NCI-H146 (cell line): ENCODE measurements around the gene THAP3.
A peak's percentile ranks its signal among the peaks of the same experiment; 100 is the strongest.

ENCODE experiments used
- DNase-seq: peaks from one replicate; lab custom pipeline; 2025; lab: John Stamatoyannopoulos, UW

The THAP3 gene

DNA sequence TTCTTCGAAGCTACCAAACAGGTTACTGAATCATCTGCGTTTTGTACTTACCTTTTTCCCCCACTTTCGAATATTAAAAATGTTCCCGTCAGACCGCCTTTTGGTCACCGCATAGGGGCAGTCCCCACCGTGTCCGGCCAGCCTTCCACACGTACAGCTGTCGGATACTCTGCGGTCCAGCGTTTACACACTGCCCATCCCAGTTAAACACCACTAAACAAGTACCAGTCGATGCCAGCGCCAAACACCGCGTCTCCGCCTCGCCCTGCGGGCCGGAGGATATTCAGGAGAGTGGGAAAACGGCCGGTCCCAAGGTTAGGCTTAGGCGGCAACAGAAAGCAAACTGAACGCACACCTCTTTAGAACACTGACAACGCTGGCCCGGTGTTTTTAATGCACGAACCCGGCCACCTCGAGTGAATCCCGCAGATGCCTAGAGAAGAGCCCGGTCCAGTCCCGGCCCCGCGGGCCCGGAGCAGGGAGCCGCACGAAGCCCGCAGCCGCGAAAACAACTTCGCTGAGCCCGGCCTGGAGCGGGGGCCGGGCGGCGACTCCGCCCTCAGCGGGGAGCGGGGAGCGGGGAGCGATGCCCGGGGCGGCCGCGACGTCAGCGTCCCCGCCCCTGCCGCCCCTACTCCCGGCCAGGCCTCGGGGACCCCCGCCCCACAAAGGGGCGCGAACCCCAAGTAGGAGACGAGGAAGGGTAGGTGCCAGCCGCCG is 11.9 kb upstream of the THAP3 start:
- DNase-seq = peak; percentile 44

GRCh38 chr1:6613361-6614018 is 11.2 kb upstream of the THAP3 start, which contains the start of gene PHF13:
PHF13 (plus strand) TSS chr1:6613731; CDS start chr1:6614067, 336 bp downstream.
- DNase-seq = peak; percentile 97

DNA sequence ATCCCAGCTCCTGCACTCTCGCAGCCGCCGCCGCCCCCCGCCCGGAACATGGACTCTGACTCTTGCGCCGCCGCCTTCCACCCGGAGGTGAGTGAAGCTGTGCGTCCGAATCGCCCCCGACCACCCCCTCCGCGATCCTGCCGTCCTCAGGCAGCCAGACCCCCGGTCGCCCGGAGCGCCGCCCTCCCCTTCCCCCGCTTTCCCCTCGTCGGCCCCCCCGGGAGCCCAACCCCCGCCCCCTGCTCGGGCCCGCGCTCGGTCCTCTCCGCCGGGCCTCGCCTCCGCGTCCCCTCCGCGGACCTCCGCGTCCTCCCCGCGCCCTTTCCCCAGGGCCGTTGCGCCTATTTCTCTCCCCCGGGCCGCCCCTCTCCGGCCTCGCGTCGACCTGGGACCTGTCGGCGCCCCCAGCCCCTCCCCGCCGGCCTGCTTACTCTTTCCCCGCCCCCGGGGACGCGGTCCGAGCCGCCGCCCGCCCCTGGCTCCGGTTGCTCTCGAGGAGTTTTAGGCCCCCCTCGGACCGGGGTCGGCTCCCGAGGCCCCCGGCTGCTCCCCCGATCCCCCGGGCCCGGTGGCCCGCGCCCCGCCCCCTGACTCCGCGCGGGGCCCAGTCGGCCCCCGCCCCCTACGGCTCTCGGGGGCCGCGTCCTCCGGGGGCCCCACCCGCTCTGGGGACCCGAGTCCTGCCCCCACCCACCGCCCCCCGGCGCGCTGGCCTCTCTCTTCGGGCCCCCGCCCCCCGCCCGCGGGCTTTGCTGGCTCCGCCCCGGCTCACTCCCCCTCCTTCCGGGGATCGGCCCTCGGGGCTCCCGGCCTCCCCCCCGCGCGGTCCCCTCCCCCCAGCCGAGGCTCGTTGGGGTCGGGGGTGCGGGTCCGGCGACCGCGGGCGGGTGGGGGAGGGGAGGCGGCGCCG is 10.4 kb upstream of the THAP3 start:
- peak; percentile 55 for DNase-seq

DNA sequence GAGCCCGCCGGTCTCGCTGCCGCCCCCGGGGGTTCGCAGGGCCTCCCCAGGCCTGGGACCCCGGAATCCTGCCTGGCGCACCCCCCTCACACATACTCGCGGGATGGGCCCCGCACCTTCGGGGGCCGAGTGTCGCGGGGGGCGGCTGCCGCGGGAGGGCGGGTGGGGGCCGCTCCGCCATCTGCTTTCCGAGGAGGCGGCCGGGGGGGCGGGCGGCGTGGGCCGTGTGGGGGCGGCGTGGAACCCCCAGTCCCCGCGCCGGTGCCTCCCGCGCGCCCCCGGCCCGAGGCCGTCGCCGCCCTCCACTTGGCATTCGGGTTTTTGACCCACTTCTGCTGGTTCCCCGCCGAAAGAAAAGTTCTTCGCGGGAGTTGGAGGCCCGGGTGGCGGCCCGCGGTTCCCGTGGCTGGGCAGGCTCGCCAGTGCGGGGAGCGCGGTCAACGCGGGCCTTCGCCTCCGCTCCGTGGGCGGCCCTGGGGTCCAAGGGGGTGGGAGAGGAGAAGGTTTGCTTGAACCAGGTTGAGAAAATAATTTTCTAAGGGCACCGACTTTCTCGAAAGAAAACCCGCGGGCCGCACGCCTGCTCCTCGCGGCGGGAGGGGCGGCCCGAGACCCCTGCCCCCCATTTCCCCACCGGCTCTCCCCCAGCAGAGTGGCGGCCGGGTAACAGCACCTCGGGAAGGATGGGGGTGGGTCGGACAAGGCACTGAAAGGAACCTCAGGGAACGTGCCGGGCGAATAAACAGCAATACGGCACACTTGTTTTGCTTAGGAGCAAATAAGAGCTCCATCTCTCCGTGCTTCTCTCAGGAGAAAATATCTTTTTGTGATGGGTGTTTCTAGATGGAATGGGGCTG is 9.5 kb upstream of the THAP3 start:
- no peak for DNase-seq

DNA sequence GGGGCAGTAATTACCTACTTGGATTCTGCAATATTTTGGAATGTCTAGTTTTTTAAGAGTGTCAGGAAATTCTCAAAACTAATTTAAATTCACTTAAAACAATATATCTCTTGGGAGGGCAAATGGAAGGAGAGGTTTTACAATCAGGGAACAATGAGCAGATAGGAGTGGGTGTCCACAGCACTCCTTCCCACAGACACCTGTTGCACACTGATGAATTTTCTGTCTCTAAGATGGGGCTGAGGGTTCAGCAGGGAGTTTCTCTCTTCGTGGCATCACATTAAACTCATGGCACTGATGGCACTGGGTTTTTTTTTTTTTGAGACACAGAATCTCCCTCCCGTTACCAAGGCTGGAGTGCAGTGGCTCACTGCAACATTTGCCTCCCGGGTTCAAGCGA is 5.6 kb upstream of the THAP3 start:
- DNase-seq = no peak

- no peak for DNase-seq
Measured at GRCh38 chr1:6621429-6622391, 3.0 kb upstream of the THAP3 start.

GRCh38 chr1:6622396-6623152 is 2.1 kb upstream of the THAP3 start:
- no peak for DNase-seq

- no peak for DNase-seq
Measured at GRCh38 chr1:6623269-6623965, 1.3 kb upstream of the THAP3 start.

- DNase-seq = no peak
Measured at GRCh38 chr1:6625584-6626149, 999 bp downstream of the THAP3 start.

- DNase-seq = no peak
Measured at GRCh38 chr1:6627031-6627430, 2.4 kb downstream of the THAP3 start.

DNA sequence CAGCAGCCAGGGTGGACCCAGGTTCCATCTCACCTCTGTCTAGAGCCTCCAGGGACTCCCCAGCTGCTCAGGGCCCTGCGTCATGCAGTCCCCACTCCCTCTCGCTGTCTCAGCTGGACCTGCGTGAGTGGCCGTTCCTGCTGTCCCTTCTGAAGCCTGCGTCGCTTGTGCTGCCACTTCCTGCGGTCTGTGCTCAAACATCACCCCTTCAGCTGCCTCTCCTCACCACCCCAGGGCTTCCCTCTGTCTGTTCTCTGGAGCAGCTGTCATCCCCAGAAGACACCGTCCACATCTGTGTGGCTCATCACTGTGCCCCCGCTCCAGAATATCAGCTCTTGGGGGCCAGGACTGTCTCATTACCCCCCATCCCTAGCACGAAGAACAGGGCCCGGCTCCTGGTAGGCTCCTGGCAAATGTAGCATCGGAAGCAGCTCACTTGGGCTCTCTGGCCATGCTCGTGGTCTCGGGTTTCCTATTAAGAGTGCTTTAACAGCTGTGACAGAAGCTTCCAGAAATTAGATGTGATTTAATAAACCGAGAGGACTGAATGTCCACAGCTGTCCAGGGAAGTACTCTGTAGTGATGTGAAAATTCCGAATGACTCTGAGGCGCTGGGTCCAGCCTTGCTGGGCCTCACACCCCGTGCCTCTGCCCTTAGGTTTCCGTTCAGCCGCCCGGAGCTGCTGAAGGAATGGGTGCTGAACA is 3.3 kb downstream of the THAP3 start:
- DNase-seq = no peak

DNA sequence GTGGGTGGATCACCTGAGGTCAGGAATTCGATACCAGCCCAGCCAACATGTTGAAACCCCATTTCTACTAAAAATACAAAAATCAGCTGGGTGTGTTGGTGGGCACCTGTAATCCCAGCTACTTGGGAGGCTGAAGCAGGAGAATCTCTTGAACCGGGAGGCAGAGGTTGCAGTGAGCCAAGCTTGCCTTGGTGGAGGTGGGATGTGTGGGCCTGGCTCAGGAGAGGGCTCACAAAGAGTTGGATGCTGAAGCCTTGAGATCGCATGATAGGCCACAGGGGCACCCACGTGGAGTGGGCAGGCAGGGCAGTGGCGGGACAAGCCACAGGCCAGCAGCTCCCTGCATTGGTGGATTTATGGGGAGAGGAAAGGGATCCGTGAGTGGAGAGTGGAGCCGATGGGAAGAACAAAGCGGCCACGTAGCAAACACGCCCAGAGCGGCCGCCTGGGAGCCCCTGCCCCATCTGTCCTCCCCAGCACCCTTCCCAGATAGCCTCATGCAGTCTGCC is 4.4 kb downstream of the THAP3 start:
- no peak for DNase-seq

GRCh38 chr1:6630027-6630426 is 5.4 kb downstream of the THAP3 start:
- DNase-seq = no peak

- no peak for DNase-seq
Measured at GRCh38 chr1:6631058-6631457, 6.4 kb downstream of the THAP3 start.

GRCh38 chr1:6632588-6633514 is 8.2 kb downstream of the THAP3 start:
- no peak for DNase-seq

- DNase-seq = peak; percentile 9
Measured at GRCh38 chr1:6634371-6635052, 9.8 kb downstream of the THAP3 start.
